GM19351 (cell line): ENCODE measurements around the gene PRR23A.

Experiments used
- ATAC-seq: cut with Tn5 transposase; IDR thresholded peaks from one replicate; pipeline ENCODE4 v1.9.1; 2021; ENCODE audit warnings: mild to moderate bottlenecking, moderate library complexity; ENCODE audit not compliant: unreplicated experiment

The PRR23A gene

GRCh38 chr3:138974462-138974861 lies 31.6 kb downstream of the PRR23A start:
- ATAC-seq, result no peak

- no peak for ATAC-seq
Observed at GRCh38 chr3:138972941-138973340, 33.1 kb downstream of the PRR23A start.

GRCh38 chr3:138971766-138972320 lies 34.2 kb downstream of the PRR23A start:
- no peak for ATAC-seq

- ATAC-seq, result no peak
Observed at GRCh38 chr3:138964923-138965322, 41.1 kb downstream of the PRR23A start.

GRCh38 chr3:138964264-138964663 lies 41.8 kb downstream of the PRR23A start:
- ATAC-seq, result no peak

- no peak for ATAC-seq
Observed at GRCh38 chr3:138962854-138963560, 43.1 kb downstream of the PRR23A start.

GRCh38 chr3:138960417-138960852 lies 45.6 kb downstream of the PRR23A start:
- no peak for ATAC-seq
